ENCODE data around the gene RASAL3.

- no peak for TF ChIP-seq EZH2 (IDR thresholded peaks at IDR 0.05; ENCODE audit: low read length, unreplicated experiment)
- no peak; the same call in 1 of the 2 replicates for TF ChIP-seq CTCF (conservative IDR thresholded peaks at IDR 0.05; ENCODE audit: low read depth, low read length)
- no peak for TF ChIP-seq EZH2phosphoT487 (IDR thresholded peaks at IDR 0.05; ENCODE audit: borderline replicate concordance, low read length)
Measured at GRCh38 chr19:15453091-15453578, 11.2 kb downstream of the RASAL3 start.

Measured in PC-3 (cell line).